Measurements from ENCODE around the gene HDAC4. TPM values are rescaled to one million over a fixed set of nuclear protein-coding genes. Genes with fewer than 3 reads are reported as not detected.

HDAC4 gene
- total RNA-seq, 1 donor from 2014 or later: 46.2 TPM

DNA sequence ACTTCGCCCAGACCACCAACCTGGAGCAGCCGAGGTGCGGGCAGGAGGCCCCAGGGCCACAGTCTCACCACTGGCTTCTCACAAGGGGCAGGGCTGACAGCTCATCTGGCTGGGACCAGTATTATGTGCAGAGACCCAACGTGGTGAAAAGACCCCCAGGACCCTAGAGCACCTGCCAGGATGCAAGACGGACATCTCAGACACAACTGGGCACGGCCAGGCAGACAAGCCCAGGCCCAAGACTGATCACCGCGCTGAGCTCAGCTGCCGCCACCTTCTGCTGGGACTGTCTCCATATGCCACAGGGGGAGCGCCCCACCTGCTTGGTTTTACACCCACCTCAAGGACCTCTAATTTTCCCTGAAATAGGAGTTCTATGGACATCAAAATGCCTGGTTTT lies 23.2 kb downstream of the HDAC4 start:
- Mint-ChIP-seq H3K27me3 (no peaks in the 10 kb centered on the region), H3K36me3 (ENCODE audit: insufficient read depth) (no peaks in the 10 kb centered on the region), H3K9me3 (ENCODE audit: low read depth) (no peaks in the 10 kb centered on the region), H3K4me1 (ENCODE audit: low read depth) (no peaks in the 10 kb centered on the region), H3K4me3 (ENCODE audit: low read depth) (no peak overlapping the region), H3K27ac (no peak overlapping the region)
- TF ChIP-seq, protein P1, sequence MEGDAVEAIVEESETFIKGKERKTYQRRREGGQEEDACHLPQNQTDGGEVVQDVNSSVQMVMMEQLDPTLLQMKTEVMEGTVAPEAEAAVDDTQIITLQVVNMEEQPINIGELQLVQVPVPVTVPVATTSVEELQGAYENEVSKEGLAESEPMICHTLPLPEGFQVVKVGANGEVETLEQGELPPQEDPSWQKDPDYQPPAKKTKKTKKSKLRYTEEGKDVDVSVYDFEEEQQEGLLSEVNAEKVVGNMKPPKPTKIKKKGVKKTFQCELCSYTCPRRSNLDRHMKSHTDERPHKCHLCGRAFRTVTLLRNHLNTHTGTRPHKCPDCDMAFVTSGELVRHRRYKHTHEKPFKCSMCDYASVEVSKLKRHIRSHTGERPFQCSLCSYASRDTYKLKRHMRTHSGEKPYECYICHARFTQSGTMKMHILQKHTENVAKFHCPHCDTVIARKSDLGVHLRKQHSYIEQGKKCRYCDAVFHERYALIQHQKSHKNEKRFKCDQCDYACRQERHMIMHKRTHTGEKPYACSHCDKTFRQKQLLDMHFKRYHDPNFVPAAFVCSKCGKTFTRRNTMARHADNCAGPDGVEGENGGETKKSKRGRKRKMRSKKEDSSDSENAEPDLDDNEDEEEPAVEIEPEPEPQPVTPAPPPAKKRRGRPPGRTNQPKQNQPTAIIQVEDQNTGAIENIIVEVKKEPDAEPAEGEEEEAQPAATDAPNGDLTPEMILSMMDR (IDR thresholded peaks at IDR 0.05; ENCODE audit: unreplicated experiment): no peak
- DNase-seq (ENCODE audit: low spot score, unreplicated experiment): no peak

DNA sequence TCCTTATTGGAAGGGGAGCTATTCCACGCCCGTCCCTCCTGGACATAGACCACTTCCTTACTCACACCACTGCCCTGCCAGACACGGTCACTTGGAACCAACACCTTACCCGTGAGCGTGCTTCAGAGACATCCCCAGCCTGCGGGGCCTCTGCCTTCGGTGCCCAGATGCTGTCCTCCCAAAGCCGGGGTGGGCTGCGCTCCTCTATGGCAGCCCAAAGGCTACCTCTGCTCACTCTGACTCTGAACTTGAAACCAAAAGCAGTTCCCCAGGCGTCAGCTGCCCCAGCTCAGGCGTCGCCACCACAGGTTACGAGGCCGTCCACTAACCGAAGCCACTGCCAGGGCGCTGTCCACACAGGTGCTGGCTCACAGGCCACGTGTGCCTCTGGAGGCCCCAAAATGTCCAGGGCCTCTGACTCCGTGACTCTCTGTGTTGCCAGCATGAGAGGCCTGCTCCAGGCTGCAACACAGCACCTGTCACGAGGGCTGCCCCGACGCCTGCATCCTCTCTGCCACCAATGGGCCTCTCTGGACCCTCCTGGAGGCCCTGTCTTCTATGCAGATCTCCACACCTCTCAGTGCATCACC lies 23.8 kb downstream of the HDAC4 start:
- TF ChIP-seq, protein P1 (IDR thresholded peaks at IDR 0.05; ENCODE audit: unreplicated experiment): no peak
- no peak overlapping the region for H3K4me3 Mint-ChIP-seq (ENCODE audit: low read depth)
- H3K27ac Mint-ChIP-seq: no peak overlapping the region
- H3K27me3 Mint-ChIP-seq: no peaks in the 10 kb centered on the region
- H3K9me3 Mint-ChIP-seq (ENCODE audit: low read depth): no peaks in the 10 kb centered on the region
- H3K4me1 Mint-ChIP-seq (ENCODE audit: low read depth): no peaks in the 10 kb centered on the region
- DNase-seq (ENCODE audit: low spot score, unreplicated experiment): no peak
- no peaks in the 10 kb centered on the region for H3K36me3 Mint-ChIP-seq (ENCODE audit: insufficient read depth)

DNA sequence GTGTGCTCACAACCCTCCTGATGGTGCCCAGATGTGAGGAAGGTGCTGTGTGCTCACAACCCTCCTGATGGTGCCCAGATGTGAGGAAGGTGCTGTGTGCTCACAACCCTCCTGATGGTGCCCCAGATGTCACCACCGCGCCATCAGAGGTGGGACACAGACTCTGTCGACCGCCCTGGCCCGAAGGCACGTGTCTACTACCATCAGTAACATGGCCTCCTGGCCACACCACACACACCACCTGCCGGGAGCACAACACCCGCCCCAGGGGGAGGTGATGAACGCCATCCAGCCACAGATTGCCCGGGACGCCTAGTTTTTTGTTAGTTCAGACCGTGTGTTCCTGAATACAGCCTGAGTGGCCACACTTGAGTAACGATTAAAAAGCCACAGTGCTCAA lies 24.5 kb downstream of the HDAC4 start:
- Mint-ChIP-seq H3K27ac (no peak overlapping the region), H3K4me1 (ENCODE audit: low read depth) (no peaks in the 10 kb centered on the region), H3K9me3 (ENCODE audit: low read depth) (no peaks in the 10 kb centered on the region), H3K36me3 (ENCODE audit: insufficient read depth) (no peaks in the 10 kb centered on the region), H3K27me3 (no peaks in the 10 kb centered on the region), H3K4me3 (ENCODE audit: low read depth) (no peak overlapping the region)
- TF ChIP-seq, protein P1 (IDR thresholded peaks at IDR 0.05; ENCODE audit: unreplicated experiment): no peak
- no peak for DNase-seq (ENCODE audit: low spot score, unreplicated experiment)

DNA sequence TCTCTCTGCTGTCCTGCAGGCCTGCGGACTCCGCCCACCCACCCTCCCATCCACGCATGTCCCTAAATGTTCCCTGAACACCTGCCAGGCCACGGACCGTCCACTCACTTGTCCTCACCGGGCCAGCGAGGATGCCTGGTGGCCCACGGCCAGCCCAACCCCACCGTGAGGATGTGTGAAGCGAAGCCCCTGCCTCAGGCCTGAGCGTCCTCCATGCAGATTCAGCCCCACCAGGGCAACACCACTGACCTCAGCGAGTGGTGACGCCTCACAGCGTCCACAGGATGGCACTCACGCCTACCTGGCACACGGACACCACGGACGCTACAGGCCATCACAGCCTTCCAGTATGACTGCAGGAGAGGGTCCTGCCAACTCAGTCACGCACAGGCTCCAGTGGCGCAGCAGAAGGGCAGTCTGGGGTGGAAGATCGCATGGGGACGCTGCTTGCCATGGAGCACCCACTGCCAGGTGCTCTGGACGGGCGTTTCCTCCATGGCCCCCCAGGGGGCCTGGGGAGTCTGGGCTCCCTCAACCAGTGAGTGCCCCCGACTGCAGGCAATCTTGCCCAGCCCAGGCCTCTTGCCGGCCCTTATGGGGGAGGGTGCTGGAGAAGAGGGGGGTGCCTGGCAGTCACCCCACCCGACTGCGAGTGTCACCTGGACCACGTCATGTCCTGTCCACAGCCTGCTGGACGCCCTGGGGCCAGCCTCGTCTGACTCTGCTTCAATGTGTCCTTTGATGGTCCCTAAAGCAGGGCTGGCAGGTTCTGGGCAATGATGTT lies 25.4 kb downstream of the HDAC4 start:
- no peak for DNase-seq (ENCODE audit: low spot score, unreplicated experiment)
- Mint-ChIP-seq H3K36me3 (ENCODE audit: insufficient read depth) (no peaks in the 10 kb centered on the region), H3K27me3 (no peaks in the 10 kb centered on the region), H3K4me1 (ENCODE audit: low read depth) (no peaks in the 10 kb centered on the region), H3K9me3 (ENCODE audit: low read depth) (no peaks in the 10 kb centered on the region), H3K27ac (no peak overlapping the region), H3K4me3 (ENCODE audit: low read depth) (no peak overlapping the region)
- TF ChIP-seq, protein P1 (IDR thresholded peaks at IDR 0.05; ENCODE audit: unreplicated experiment): peak; percentile 15

DNA sequence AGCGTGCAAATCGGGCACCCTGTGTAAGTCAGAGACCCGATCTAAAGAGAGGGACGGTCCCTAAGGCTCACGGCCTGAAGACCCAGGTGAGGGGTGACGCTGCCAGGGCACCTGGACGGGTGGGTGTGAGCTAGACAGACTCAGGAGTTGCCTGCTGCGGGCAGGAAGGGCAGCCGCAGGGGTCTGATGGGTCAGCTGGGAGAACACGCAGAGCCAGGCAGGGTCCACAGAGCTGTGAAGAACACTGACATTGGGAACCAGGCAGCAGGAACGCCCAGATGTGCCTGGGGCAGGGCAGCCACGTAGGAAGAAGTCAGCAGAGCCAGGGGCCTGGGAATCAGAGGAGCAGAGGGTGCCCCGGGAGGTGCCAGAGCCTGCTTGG lies 25.9 kb downstream of the HDAC4 start:
- TF ChIP-seq, protein P1 (IDR thresholded peaks at IDR 0.05; ENCODE audit: unreplicated experiment): no peak
- no peaks in the 10 kb centered on the region for H3K36me3 Mint-ChIP-seq (ENCODE audit: insufficient read depth)
- H3K4me3 Mint-ChIP-seq (ENCODE audit: low read depth): no peak overlapping the region
- H3K4me1 Mint-ChIP-seq (ENCODE audit: low read depth): no peaks in the 10 kb centered on the region
- H3K9me3 Mint-ChIP-seq (ENCODE audit: low read depth): no peaks in the 10 kb centered on the region
- no peak overlapping the region for H3K27ac Mint-ChIP-seq
- H3K27me3 Mint-ChIP-seq: no peaks in the 10 kb centered on the region
- no peak for DNase-seq (ENCODE audit: low spot score, unreplicated experiment)
